Central memory CD8-positive, alpha-beta T cell (primary cell): ENCODE results near the gene NR1I3.
A peak's percentile ranks its signal among the peaks of the same experiment; 100 is the strongest.

Source experiments
- ATAC-seq: fragments of 150-1000 bp; cut with Tn5 transposase; replicated peaks from 2 replicates; pipeline ENCODE4 v1.10.0; 2022; ENCODE audit warnings: mild to moderate bottlenecking, moderate FRiP score, moderate number of reproducible peaks; ENCODE audit not compliant: poor library complexity, severe bottlenecking; ENCODE audit errors: extremely low read depth
- DNase-seq, 2 donors: peaks; one replicate each; pipeline ENCODE4 v3.0.0; 2021; ENCODE audit warnings: low spot score in 2 of 2
- H3K27ac Mint-ChIP-seq: one replicate; pipeline ENCODE4 v1.8.0; 2022; ENCODE audit warnings: low read depth, mild to moderate bottlenecking, moderate library complexity, mixed read lengths
- H3K27me3 Mint-ChIP-seq: one replicate; pipeline ENCODE4 v1.8.0; 2022; ENCODE audit warnings: mixed read lengths
- H3K36me3 Mint-ChIP-seq: one replicate; pipeline ENCODE4 v1.8.0; 2022; ENCODE audit warnings: mild to moderate bottlenecking, moderate library complexity, mixed read lengths; ENCODE audit not compliant: insufficient read depth
- H3K4me1 Mint-ChIP-seq: one replicate; pipeline ENCODE4 v1.8.0; 2022; ENCODE audit warnings: mixed read lengths
- H3K4me3 Mint-ChIP-seq: one replicate; pipeline ENCODE4 v1.8.0; 2022; ENCODE audit warnings: mild to moderate bottlenecking, moderate library complexity, mixed read lengths
- H3K9me3 Mint-ChIP-seq: one replicate; pipeline ENCODE4 v1.8.0; 2022; ENCODE audit warnings: mixed read lengths

The NR1I3 gene

DNA sequence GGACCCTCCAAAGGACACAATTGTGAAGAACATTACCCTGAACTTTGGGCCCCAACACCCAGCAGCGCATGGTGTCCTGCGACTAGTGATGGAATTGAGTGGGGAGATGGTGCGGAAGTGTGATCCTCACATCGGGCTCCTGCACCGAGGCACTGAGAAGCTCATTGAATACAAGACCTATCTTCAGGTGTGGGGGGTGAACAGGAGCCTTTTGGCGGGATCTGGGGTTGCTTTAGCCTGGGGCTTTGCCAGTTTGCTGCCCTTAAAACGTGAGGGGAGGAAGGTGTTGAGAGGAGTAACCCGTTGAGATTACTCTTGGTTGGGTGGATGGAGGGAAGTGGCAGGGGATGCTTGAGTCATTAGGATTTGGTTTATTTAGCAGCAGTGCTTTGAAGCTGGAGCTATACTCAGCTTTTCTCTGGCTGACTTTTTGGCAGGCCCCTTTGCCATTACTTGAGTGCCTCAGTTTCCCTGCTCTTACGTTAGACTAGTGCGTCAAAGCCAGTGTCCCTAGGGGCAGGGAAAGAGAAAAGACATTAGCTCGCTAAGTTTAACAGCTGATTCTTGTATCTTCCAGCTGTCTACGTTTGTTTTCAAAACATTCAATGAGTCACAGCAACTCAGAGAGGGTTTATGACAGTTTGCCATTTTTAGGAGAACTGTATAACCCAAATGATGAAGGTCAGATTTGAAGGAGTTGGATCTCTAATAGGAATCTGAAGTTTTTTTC, 31.4 kb downstream of the NR1I3 start:
- Mint-ChIP-seq H3K27me3 (no peaks in the 10 kb centered on the region), H3K4me1 (peaks cover 50% of the 10 kb centered on the region), H3K36me3 (peaks cover 60% of the 10 kb centered on the region), H3K9me3 (no peaks in the 10 kb centered on the region), H3K4me3 (no peak overlapping the region), H3K27ac (no peak overlapping the region)
- ATAC-seq (no peak), DNase-seq (no peak)

DNA sequence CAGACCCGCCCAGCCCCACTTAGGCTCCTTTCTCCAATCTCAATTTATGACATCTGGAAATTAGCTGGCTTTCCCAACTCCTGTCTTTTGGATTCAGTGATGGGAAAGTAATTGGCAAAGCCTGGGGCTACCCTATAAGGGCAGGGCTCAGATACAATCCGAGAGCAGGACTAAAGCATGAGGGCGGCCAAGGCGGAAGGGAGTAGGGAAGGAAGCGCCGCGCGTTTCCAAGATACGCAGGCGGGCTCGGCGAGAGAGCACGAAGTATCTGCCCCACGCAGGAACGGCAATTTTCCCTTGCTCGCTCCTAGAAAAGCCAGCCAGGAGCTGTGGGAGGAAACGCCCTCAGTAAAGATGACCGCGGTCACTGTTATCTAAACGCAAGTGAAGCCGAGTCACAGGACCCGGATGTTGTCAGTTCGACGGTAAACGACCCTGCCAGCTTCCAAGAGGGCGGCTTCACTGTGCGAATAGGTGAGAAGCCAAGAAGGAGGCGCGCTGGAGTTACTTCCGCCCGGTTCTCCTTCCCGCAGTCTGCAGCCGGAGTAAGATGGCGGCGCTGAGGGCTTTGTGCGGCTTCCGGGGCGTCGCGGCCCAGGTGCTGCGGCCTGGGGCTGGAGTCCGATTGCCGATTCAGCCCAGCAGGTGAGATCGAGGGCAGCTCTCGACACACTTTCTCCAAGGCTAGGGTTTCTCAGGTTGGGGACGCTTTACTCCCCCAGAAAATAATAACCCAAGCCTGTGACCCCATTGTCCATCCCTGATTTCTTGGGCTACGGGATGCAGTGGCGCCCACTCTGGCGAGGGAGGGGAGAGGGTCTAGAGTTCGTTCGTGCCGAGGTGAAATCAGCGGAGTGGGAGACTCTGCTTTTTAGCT, 35.9 kb downstream of the NR1I3 start, which contains the start of gene NDUFS2:
Gene NDUFS2, plus strand, starts transcription at position 532 of the 877 bp plus-strand sequence. Its CDS starts 19 bp downstream, at position 551.
- peak within 1 kb of the TSS; percentile 91 for H3K4me3 Mint-ChIP-seq
- H3K4me1 Mint-ChIP-seq, result peaks cover 62% of the 10 kb centered on the region

DNA sequence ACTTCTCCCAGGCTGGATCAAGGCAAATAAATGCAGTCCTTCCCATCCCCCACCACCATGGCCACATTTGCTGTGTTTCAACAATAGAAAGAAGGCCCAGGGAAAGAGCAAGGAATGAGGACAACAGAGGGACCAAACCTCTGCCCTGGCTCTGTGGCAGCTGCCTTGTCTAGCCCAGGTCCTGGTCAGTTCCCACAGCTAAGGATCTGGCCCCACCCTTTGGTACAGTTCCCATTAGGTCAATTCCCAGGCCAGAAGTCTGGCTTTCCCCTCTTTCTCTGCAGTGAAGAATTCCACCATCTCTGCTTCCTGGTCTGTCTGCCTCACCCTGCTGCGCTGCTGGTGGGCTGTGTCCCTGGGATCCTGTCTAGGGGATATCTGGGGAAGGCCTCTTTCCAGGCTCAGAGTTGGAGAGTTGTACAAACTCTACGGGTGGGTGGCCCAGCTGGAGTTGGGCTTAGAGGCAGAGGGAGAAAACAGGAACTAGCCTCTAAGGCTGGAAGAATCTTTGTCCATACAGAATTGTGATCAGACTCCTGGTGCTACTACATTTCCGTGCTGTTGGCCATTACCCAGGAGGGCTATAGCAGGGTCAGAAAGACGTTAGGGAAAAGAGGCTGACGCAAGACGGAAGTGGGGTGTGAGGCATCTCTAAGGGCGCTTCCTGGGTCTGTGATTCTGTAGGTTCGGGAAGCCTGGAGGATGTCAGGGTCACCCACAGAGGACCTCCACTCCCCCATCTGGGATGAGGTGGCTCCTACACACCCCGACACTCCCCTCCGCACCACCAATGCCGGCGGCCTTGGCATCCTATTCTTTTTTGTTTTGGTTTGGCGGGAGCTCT, 36.8 kb downstream of the NR1I3 start:
- peak overlapping the region; percentile 91 for H3K4me3 Mint-ChIP-seq
- DNase-seq (no peak), ATAC-seq (no peak)
- H3K27me3 Mint-ChIP-seq, result no peaks in the 10 kb centered on the region
- H3K27ac Mint-ChIP-seq, result peak overlapping the region; percentile 96
- peaks cover 60% of the 10 kb centered on the region for H3K4me1 Mint-ChIP-seq
- no peaks in the 10 kb centered on the region for H3K9me3 Mint-ChIP-seq
- peaks cover 17% of the 10 kb centered on the region for H3K36me3 Mint-ChIP-seq

More for the DNA sequence above, 35.9 kb downstream of the NR1I3 start, which contains the start of gene NDUFS2:
- Mint-ChIP-seq H3K9me3 (no peaks in the 10 kb centered on the region), H3K27ac (peak within 1 kb of the TSS; percentile 96), H3K27me3 (no peaks in the 10 kb centered on the region), H3K36me3 (peaks cover 23% of the 10 kb centered on the region)
- DNase-seq, result peak; percentile 81 to 91
- ATAC-seq, result peak; percentile 100

DNA sequence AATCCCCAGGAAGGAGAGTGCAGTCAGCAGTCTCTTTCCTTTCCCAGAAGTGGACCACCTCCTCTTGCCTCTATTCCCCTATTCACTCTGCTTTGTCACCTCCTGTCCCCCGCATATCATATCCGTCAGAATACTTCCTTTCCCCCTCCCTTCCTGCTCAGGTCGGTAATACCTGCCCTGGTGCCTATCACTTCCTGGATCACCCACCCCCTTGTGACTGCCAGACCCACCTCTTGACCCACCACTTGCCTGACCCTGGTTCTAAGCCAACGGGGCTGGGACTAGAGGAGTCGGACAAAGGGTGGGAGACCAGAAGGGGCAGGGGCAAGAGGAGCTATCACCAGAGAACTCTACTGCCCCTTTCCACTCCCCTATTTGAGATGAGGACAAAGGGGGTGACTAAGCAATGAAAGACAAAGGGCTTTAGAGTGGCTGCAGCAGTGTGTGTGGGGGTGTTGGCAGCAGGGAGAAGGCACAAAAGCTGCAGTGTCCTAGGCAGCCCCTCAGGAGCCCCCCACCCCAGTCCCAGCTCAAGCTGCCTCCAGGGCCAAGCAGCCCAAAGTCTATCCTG, 37.5 kb downstream of the NR1I3 start:
- Mint-ChIP-seq H3K27ac (peak overlapping the region; percentile 96), H3K4me1 (peaks cover 60% of the 10 kb centered on the region), H3K36me3 (peaks cover 17% of the 10 kb centered on the region), H3K27me3 (no peaks in the 10 kb centered on the region), H3K4me3 (peak overlapping the region; percentile 91), H3K9me3 (no peaks in the 10 kb centered on the region)
- no peak for DNase-seq
- ATAC-seq, result no peak

DNA sequence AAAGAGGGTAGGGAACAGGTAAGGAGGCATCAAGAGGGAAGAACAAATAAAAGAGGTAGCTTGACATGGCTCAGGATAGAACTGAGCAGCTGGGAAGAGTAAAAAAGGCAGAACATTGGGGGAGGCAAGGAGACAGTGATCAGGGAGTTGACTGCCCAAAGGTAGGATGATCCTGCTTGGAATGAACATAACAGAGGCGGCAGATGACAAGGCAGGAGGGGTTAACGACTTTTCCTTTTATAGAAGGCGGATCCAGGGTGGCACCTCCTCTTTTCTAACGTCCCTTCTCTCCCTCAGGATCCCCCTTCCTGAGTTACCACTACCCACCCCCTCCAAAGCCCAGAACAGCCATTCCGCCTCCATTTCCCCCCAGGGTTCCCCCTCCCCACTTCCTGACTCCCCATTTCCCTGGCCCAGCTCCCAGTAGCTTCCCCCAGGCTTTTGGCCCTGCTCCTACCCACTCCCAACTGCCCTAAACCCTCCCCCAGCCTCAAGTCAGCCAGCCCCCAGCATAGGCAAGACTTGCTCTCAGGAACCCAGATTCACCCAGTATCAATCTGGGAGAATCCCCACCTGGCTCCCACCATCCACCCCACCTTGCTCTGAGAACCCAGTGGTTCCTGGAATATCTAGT, 38.4 kb downstream of the NR1I3 start:
- Mint-ChIP-seq H3K36me3 (peaks cover 17% of the 10 kb centered on the region), H3K9me3 (no peaks in the 10 kb centered on the region), H3K27me3 (no peaks in the 10 kb centered on the region), H3K27ac (peak overlapping the region; percentile 73), H3K4me1 (peaks cover 63% of the 10 kb centered on the region), H3K4me3 (no peak overlapping the region)
- ATAC-seq (no peak), DNase-seq (no peak)

DNA sequence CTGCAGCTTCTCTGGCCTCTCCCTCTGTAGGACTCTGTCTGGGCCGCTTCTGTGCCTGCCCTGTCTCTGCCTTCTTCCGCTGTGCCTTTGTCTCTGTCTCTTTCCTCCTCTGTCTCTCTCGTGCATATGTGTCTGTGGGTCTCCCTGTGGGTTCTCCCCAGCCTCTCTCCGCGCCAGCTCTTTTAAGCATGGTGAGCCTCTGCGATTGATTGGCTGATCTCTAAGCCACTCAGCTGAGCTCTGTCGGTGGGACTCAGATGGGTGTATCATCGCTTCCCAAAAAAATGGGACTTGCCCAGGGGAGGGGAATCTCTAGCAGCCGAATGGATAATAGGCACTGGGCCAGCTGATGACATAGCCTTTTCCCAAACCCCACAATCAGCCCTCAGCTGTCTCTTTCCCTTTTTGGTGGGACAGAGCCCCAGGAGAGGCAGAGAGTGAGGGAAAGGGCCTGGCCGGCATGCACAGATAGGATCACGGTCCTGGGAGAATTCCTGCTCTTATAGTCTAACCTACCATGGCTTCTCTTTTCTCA, 39.0 kb downstream of the NR1I3 start, which contains the start of gene ADAMTS4:
Gene ADAMTS4, minus strand, starts transcription at position 158 of the 535 bp plus-strand sequence. CDS start 427 bp downstream, outside the sequence.
- Mint-ChIP-seq H3K9me3 (no peaks in the 10 kb centered on the region), H3K4me3 (no peak within 1 kb of the TSS), H3K36me3 (peaks cover 11% of the 10 kb centered on the region), H3K27ac (peak within 1 kb of the TSS; percentile 73), H3K27me3 (no peaks in the 10 kb centered on the region), H3K4me1 (peaks cover 58% of the 10 kb centered on the region)
- DNase-seq (no peak), ATAC-seq (no peak)

DNA sequence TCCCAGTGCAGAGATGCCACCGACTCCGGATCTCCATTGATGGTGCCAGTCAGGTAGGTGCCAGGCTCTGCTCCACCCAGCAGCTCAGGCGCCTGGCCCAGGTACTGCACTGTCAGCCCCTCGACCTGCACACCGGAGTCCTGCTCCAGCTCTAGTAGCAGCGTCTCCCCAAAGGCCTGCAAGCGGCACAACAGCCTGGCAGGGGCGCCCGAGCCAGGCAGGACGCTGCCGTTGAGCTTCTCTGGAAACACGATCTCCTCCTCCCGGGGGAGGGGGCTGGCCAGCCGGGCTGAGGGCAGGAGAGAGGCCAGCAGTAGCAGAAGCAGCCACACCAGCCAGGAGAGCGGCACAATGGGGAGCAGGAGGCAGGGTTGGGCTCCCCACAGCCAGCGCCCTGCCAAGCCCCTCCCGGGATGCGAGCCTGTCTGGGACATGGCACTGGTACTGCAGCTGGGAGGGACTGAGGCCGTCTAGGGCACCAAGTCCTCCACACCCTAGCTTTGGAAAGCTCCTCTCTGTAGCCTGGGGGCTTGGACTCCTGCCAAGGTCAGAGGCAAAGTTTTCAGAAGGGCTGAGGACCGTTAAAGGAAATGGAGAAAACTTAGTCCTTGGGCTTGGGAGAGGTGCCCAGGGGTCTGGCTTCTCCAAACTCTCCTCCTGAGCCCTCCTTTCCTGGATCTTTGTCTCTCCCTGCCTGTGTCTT, 39.7 kb downstream of the NR1I3 start:
- Mint-ChIP-seq H3K27ac (no peak overlapping the region), H3K9me3 (no peaks in the 10 kb centered on the region), H3K36me3 (peaks cover 7% of the 10 kb centered on the region), H3K4me1 (peaks cover 52% of the 10 kb centered on the region), H3K27me3 (no peaks in the 10 kb centered on the region), H3K4me3 (no peak overlapping the region)
- no peak for DNase-seq
- ATAC-seq, result no peak

DNA sequence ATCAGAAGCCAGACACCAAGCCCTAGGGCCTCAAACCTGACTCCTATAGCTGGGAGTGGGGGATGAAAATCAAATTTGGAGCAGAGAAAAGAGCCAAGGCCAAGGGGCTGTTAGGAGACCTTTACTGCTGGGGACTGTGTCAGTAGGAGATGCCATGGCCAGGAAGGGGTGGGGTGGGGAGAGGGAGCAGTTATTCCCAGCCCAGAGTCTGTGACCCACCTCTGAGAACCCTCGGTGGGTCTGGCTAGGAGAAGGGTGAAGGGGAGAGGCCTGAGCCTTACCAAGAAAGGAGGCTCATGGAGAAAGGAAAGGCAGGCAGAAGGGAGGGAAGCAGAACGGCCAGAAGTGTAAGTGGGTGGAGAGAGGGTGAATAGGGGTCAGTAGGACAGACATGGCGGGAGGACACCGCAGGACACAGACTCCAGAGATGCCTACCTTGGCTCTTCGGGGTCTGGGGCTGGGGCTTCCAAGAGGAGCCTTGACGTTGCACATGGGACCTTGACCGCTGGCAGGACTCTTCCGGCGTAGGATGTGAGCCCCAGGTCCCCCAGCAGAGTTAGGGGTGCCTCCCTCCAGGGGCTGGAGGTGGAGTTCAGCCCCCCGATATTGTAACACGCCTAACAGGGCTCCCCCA, 40.3 kb downstream of the NR1I3 start:
- H3K9me3 Mint-ChIP-seq, result no peaks in the 10 kb centered on the region
- no peak for DNase-seq
- ATAC-seq, result no peak
- H3K27me3 Mint-ChIP-seq, result no peaks in the 10 kb centered on the region
- H3K27ac Mint-ChIP-seq, result no peak overlapping the region
- peaks cover 55% of the 10 kb centered on the region for H3K4me1 Mint-ChIP-seq
- H3K36me3 Mint-ChIP-seq, result peaks cover 7% of the 10 kb centered on the region
- no peak overlapping the region for H3K4me3 Mint-ChIP-seq

DNA sequence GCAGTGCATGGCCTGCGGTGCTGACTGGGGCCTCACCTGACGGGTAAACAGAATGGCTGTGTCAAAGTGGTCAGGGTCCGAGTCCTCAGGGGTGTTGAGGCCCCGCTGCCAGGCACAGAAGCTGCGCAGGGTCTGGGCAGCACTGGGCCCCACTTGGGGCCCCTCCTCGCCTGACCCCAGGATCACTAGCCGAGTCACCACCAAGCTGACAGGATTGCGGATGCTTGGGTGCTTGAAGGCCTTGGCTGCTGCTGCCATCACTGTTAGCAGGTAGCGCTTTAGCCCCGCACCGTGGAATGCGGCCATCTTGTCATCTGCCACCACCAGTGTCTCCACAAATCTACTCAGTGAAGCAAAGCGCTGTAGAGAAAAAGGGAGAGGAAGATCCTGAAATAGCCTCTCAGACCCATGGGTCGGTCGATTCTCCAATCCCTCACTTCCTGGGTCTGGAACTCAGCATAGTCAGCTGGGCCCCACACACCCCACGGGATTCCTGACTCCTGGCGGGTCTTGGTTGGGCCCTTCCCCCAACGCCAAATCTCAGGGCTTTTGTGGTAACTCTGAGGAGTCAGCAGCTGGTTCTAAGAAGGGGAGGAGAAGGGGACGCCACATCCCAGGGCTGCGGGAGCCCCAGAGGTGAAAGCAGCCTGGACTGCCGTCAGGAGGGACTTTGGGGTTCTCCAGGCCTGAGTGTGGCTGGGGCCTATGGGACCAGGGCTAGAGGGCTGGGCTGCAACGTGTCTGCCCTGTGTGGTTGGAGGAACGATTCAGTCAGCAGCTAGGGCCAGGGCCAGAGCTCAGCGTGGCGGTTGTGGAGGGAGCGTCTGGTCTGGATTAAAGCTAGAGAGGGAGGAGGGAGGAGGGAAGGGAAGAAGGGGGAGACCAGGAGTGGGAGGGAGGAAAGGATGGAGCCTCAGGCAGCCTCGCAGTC, 41.2 kb downstream of the NR1I3 start:
- DNase-seq, result no peak
- Mint-ChIP-seq H3K36me3 (peaks cover 2% of the 10 kb centered on the region), H3K9me3 (no peaks in the 10 kb centered on the region), H3K4me1 (peaks cover 57% of the 10 kb centered on the region), H3K4me3 (no peak overlapping the region), H3K27ac (no peak overlapping the region), H3K27me3 (no peaks in the 10 kb centered on the region)
- no peak for ATAC-seq

DNA sequence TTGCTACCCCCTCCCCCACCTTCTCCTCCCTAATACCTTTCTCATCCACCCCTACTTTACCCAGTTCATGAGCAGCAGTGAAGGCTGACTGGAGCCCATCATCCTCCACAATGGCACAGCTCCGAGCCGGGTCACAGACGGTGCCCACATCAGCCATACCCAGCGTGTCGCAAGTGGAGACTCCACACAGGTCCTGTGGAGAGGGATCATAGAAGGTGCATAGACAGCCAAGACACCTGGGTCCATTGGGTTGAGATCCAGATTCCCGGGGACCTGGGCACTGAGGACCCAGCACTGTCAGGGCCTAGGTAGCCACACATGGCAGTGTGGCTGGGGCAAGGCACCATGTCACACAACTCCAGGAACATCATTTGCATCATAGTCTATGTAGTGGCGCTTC, 41.9 kb downstream of the NR1I3 start:
- no peak overlapping the region for H3K4me3 Mint-ChIP-seq
- peaks cover 2% of the 10 kb centered on the region for H3K36me3 Mint-ChIP-seq
- H3K27ac Mint-ChIP-seq, result no peak overlapping the region
- no peaks in the 10 kb centered on the region for H3K27me3 Mint-ChIP-seq
- no peak for ATAC-seq
- H3K4me1 Mint-ChIP-seq, result peaks cover 52% of the 10 kb centered on the region
- no peaks in the 10 kb centered on the region for H3K9me3 Mint-ChIP-seq
- no peak for DNase-seq
